ENCODE measurements around the gene SDHAF4.

DNA sequence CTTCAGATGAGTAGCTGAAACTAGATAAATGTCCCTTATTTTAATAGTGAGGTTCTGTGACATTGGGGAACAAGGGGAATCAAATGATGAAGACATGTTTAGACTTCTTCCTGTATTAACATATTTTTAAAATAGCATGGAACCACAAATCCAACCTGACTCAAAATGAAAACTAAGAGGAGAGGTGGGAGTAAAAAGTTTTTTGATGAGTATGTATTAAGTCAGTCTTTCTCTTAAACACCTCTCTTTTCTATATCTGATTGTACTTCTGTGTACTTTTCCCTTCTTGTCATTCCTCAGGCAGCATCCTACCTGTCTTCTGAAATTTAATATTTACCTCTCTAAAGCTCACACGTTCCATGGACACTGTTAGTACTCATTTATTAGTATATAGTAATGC is 8.7 kb upstream of the SDHAF4 start:
- TF ChIP-seq EZH2 (IDR thresholded peaks at IDR 0.05; ENCODE audit: insufficient read depth, poor library complexity, severe bottlenecking) (no peak), EZH2phosphoT487 (IDR thresholded peaks at IDR 0.05; ENCODE audit: insufficient read depth, low read depth) (no peak)
